IPS-15b (cell line): ENCODE measurements around the gene OSCP1.

ENCODE experiments used
- H3K27me3 ChIP-seq: one replicate; pipeline ENCODE4 v1.6.1; 2013; ENCODE audit warnings: low read length; ENCODE audit not compliant: control insufficient read depth, insufficient read depth
- H3K36me3 ChIP-seq: one replicate; pipeline ENCODE4 v1.6.1; 2013; ENCODE audit warnings: low read length; ENCODE audit not compliant: control insufficient read depth, insufficient read depth
- H3K4me1 ChIP-seq: one replicate; pipeline ENCODE4 v1.6.1; 2013; ENCODE audit warnings: mild to moderate bottlenecking, low read length; ENCODE audit not compliant: control insufficient read depth, insufficient read depth
- H3K4me3 ChIP-seq: one replicate; pipeline ENCODE4 v1.5.1; 2013; ENCODE audit warnings: low read depth, low read length
- H3K9ac ChIP-seq: one replicate; pipeline ENCODE4 v1.6.1; 2013; ENCODE audit warnings: low read depth, mild to moderate bottlenecking, low read length
- H3K9me3 ChIP-seq: one replicate; pipeline ENCODE4 v1.6.1; 2013; ENCODE audit warnings: mild to moderate bottlenecking, low read length; ENCODE audit not compliant: control insufficient read depth, insufficient read depth

Gene OSCP1

GRCh38 chr1:36440044-36440443 is 10.2 kb downstream of the OSCP1 start:
- H3K36me3 ChIP-seq = no peaks in the 10 kb centered on the region
- H3K4me1 ChIP-seq = peaks cover 6% of the 10 kb centered on the region
- no peaks in the 10 kb centered on the region for H3K27me3 ChIP-seq
- no peaks in the 10 kb centered on the region for H3K9me3 ChIP-seq
- H3K4me3 ChIP-seq = no peak overlapping the region
- no peak overlapping the region for H3K9ac ChIP-seq

- no peaks in the 10 kb centered on the region for H3K9me3 ChIP-seq
- H3K4me1 ChIP-seq = peaks cover 6% of the 10 kb centered on the region
- H3K4me3 ChIP-seq = no peak overlapping the region
- H3K9ac ChIP-seq = no peak overlapping the region
- H3K36me3 ChIP-seq = no peaks in the 10 kb centered on the region
- H3K27me3 ChIP-seq = no peaks in the 10 kb centered on the region
These were observed 11.5 kb downstream of the OSCP1 start for GRCh38 chr1:36438715-36439114.

- H3K9me3 ChIP-seq = no peaks in the 10 kb centered on the region
- H3K36me3 ChIP-seq = no peaks in the 10 kb centered on the region
- no peaks in the 10 kb centered on the region for H3K27me3 ChIP-seq
- no peak overlapping the region for H3K9ac ChIP-seq
- H3K4me3 ChIP-seq = no peak overlapping the region
- peaks cover 6% of the 10 kb centered on the region for H3K4me1 ChIP-seq
These were observed 13.4 kb downstream of the OSCP1 start for GRCh38 chr1:36436821-36437220.

- Histone ChIP-seq H3K36me3 (peaks cover 2% of the 10 kb centered on the region), H3K4me3 (no peak overlapping the region), H3K27me3 (no peaks in the 10 kb centered on the region), H3K9ac (no peak overlapping the region), H3K9me3 (no peaks in the 10 kb centered on the region), H3K4me1 (no peaks in the 10 kb centered on the region)
These were observed 17.1 kb downstream of the OSCP1 start for GRCh38 chr1:36433102-36433501.

GRCh38 chr1:36432616-36433015 is 17.6 kb downstream of the OSCP1 start:
- no peaks in the 10 kb centered on the region for H3K27me3 ChIP-seq
- no peak overlapping the region for H3K9ac ChIP-seq
- H3K4me3 ChIP-seq = no peak overlapping the region
- H3K9me3 ChIP-seq = no peaks in the 10 kb centered on the region
- peaks cover 2% of the 10 kb centered on the region for H3K36me3 ChIP-seq
- H3K4me1 ChIP-seq = no peaks in the 10 kb centered on the region

GRCh38 chr1:36425791-36426190 is 24.5 kb downstream of the OSCP1 start:
- Histone ChIP-seq H3K9ac (no peak overlapping the region), H3K4me3 (no peak overlapping the region), H3K36me3 (no peaks in the 10 kb centered on the region)

GRCh38 chr1:36421649-36422048 is 28.6 kb downstream of the OSCP1 start:
- Histone ChIP-seq H3K27me3 (no peaks in the 10 kb centered on the region), H3K9me3 (no peaks in the 10 kb centered on the region), H3K36me3 (no peaks in the 10 kb centered on the region), H3K4me1 (no peaks in the 10 kb centered on the region), H3K9ac (no peak overlapping the region), H3K4me3 (no peak overlapping the region)

More at GRCh38 chr1:36425791-36426190, 24.5 kb downstream of the OSCP1 start:
- Histone ChIP-seq H3K9me3 (no peaks in the 10 kb centered on the region), H3K27me3 (no peaks in the 10 kb centered on the region), H3K4me1 (no peaks in the 10 kb centered on the region)

GRCh38 chr1:36420836-36421317 is 29.4 kb downstream of the OSCP1 start:
- Histone ChIP-seq H3K4me3 (no peak overlapping the region), H3K27me3 (no peaks in the 10 kb centered on the region), H3K9me3 (no peaks in the 10 kb centered on the region), H3K9ac (no peak overlapping the region), H3K4me1 (no peaks in the 10 kb centered on the region), H3K36me3 (no peaks in the 10 kb centered on the region)

GRCh38 chr1:36420409-36420808 is 29.8 kb downstream of the OSCP1 start:
- H3K36me3 ChIP-seq = no peaks in the 10 kb centered on the region
- H3K4me1 ChIP-seq = no peaks in the 10 kb centered on the region
- no peaks in the 10 kb centered on the region for H3K9me3 ChIP-seq
- no peak overlapping the region for H3K4me3 ChIP-seq
- H3K27me3 ChIP-seq = no peaks in the 10 kb centered on the region
- H3K9ac ChIP-seq = no peak overlapping the region

- Histone ChIP-seq H3K4me3 (no peak overlapping the region), H3K9ac (no peak overlapping the region)
These were observed 30.7 kb downstream of the OSCP1 start for GRCh38 chr1:36419569-36419968.

GRCh38 chr1:36419140-36419539 is 31.1 kb downstream of the OSCP1 start:
- Histone ChIP-seq H3K9me3 (no peaks in the 10 kb centered on the region), H3K4me3 (no peak overlapping the region), H3K36me3 (no peaks in the 10 kb centered on the region), H3K27me3 (no peaks in the 10 kb centered on the region), H3K4me1 (no peaks in the 10 kb centered on the region), H3K9ac (no peak overlapping the region)

More at GRCh38 chr1:36419569-36419968, 30.7 kb downstream of the OSCP1 start:
- no peaks in the 10 kb centered on the region for H3K4me1 ChIP-seq
- no peaks in the 10 kb centered on the region for H3K27me3 ChIP-seq
- H3K36me3 ChIP-seq = no peaks in the 10 kb centered on the region
- H3K9me3 ChIP-seq = no peaks in the 10 kb centered on the region

GRCh38 chr1:36417931-36418330 is 32.3 kb downstream of the OSCP1 start:
- H3K9me3 ChIP-seq = no peaks in the 10 kb centered on the region
- H3K36me3 ChIP-seq = no peaks in the 10 kb centered on the region
- H3K4me1 ChIP-seq = no peaks in the 10 kb centered on the region
- no peak overlapping the region for H3K4me3 ChIP-seq
- H3K9ac ChIP-seq = no peak overlapping the region
- H3K27me3 ChIP-seq = no peaks in the 10 kb centered on the region
